Muscle of arm (tissue), 12 donors: Measurements from ENCODE around the gene GPR176. TPM values are rescaled to one million over a fixed set of nuclear protein-coding genes. Genes with fewer than 3 reads are reported as not detected.

ENCODE experiments used
- DNase-seq: peaks from one replicate; pipeline ENCODE4 v3.0.0-alpha.2; 2013
- polyA plus RNA-seq, 12 donors: library from polyadenylated mRNA; unstranded; fragments of 120-200 nt; gene quantifications; one replicate each; pipeline ENCODE4 v1.2.1, GENCODE V29; 2013; ENCODE audit not compliant: insufficient read length in 12 of 12

The GPR176 gene
- polyA plus RNA-seq, 12 donors = 4.0 to 18.5 (median 5.4) TPM; not detected in 1

DNA sequence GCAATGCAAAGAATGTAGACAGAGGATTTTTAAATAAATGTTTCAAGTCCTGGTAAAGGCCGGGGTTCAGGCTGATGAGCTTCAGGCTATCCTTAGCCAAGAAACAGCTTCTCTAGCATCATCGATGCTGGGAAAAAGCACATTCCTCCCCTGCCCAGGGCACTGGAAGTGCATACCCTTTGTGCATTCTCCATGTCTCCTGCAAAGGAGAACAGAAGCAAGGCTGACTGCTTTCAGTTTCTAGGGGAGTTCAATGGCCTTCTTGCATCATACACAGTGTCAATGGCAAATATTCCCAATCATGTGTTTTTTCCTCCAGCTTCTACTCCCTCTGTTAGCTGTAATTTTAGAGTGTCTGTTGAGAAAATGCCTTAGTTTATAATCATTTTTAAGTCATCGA, 59.9 kb downstream of the GPR176 start:
- DNase-seq = no peak

DNA sequence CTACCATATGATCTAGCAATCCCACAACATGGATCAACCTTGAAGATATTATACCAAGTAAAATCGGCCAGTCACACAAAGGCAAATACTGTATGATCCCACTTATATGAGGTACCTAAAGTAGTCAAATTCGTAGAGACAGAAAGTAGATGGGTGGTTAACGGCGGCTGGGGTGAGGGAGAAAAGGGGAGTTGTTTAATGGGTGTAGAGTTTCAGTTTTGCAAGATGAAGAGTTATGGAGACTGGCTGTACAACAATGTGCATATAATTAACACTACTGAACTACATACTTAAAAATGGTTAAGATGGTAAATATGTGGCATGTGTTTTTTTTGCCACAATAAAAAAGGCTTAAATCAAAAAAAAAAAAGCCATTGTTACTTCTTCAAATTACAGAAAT, 60.4 kb downstream of the GPR176 start:
- no peak for DNase-seq

DNA sequence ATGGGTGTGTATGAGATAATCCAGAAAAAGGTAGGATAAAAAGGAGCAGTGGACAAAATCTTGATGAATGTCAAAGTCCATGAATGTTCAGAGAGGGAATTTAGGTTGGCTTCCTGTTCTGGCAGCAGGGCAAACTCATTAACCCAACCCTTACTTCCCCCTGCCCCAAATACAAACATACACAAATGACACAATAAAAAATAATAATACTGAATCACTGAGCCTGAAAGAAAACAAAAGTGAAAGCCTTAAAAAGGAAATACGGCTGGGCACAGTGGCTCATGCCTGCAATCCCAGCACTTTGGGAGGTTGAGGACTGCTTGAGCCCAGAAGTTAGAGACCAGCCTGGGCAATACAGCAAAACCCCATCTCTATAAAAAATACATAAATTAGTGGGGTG, 62.9 kb downstream of the GPR176 start:
- no peak for DNase-seq

DNA sequence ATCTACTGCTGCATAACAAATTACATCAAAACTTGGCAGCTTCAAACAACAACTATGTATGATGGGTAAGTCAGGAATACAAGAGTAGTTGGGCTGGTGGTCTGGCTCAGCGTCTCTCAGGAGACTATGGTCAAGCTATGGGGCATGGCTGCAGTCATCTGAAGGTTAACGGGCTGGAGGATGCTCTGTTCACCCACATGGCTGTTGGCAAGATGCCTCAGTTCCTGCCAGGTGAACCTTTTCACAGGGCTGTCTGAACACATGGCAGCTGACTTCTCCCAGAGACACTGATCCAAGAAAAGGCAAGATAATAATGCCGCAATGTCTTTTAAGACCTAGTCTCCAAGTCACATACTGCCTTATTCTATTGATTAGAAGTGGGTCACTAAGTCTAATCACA, 63.7 kb downstream of the GPR176 start:
- DNase-seq = no peak

DNA sequence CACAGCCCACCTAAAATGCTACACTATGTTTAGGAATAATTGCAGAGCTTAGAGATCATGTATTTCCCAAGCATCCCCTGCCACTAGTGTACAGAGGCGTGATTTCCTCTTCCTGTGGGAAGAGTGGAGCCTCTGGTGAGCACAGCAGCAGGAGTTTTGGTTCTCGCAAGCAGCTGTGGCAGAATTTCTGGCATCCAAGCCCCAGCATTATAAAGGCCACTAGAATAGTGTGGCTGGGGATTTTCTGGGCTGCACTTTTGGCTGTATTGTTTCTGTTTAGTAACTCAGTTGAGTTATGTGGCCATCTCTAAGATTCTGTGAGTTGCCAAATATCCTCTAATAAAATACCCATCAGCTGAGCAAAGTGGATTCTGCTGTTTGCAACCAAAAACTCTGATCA, 64.7 kb downstream of the GPR176 start:
- no peak for DNase-seq

DNA sequence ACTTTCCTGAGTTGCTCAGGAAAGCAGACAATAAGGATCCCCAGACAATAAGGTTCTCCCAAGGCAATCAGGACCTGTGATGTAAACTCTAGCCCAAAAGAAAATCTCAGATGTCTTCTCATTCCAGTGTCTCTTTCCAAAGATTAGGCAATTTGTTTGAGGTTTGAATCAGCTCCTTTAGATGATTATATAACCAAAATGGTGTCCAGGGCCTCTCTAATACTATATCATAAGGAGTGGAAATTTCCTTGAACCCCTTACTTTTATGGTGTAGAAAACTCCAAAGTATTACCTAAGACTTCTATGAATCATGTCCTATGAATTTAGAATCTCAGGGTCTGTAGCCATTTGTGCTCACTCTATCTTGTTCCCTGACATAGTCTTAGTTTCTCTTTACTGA, 65.9 kb downstream of the GPR176 start:
- no peak for DNase-seq

DNA sequence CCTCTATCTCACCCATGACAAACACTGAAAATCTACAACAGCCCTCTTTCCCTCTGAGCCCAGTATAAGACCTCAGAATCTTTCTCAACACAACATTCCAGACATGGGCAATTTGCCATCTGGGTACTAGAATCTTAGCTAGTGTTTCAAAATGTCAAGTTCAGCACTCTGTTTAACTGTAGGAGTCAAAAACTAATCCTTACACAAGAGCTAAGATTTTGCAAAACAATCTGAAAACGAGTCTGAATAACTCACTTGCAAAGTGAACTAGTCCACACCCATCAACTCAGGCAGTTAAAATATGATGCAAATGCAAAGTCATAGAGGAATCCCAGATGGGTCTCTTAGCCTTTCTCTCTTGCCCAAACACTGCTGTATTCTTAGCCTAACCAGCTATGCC, 67.8 kb downstream of the GPR176 start:
- DNase-seq = no peak

DNA sequence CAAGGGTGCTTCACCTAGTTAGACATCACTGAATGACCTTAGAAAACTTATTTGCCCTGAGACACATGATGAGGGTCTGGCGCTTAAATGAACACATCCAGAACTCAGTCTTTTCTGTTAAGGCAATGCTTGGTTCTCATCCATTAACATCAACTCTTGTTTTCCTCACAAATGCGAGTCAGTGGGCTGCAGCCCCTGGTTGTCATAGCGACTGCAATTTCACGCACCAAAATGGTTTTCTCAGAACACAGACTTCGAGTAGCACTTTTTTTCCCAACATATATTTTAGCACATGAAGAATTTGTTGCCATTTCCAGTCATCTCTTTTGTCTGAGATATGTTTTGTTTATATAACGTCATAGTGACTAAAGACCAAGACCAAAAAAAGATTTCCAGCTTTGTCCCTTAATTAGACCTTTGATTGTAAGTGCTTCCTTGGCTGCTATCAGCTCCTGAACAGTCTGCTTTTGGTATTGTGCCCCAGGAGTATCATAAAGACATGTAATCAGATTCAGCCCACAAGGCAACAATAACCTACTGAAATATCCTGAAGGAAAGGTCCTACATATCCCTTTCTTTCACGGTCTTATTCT, 68.5 kb downstream of the GPR176 start:
- no peak for DNase-seq

DNA sequence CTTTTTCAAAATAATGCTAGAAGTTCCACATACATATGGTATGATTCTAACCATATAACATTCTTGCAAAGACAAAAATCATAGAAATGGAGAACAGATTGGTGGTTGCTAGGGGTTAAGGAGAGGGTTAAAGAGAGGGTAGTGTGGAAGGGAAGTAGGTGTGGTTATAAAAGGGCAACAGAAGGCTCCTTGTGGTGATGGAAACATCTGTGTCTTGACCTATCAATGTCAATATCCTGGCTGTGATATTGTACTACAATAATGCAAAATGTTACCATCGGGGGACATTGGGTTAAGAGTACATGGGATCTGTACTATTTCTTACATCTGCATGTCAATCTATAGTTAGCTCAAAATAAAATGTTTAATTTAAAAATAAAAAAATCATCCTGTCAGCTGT, 69.6 kb downstream of the GPR176 start:
- DNase-seq = no peak

DNA sequence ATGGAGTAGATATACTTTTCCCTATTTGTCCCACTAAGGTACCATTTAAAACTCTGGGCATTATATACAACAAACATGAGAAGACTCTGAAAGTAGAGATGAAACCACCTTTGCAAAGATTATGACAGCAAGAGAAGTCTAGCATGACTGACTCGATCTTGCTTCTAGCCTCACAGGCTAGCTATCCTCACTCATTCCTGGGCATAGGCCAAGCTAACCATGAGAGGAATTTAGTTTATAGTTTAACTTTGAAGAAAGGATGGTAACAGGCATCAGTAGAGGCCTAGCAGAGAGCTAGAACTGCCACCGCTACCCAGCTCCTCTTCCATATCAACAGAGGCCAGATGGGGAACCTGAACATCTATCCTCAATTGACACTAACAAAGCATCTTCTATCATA, 74.0 kb downstream of the GPR176 start:
- DNase-seq = no peak

DNA sequence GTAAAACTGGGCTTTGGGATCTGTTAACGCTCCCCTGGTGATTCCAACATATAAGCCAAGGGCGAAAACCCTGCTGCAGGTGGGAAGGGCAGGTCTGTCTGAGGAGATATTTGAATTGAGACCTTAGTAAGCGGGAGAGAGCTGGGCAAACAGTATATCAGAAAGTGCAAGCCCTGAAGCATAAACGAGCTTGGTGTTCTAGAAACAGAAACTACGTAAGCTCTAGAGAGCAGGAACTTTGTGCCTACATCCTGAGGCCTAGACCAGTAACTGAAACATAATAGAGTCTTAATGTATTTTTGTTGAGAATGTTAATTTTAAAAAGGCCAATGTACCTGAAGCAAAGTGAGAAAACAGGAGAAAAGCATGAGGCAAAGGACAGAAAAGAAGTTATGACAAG, 74.5 kb downstream of the GPR176 start:
- no peak for DNase-seq

DNA sequence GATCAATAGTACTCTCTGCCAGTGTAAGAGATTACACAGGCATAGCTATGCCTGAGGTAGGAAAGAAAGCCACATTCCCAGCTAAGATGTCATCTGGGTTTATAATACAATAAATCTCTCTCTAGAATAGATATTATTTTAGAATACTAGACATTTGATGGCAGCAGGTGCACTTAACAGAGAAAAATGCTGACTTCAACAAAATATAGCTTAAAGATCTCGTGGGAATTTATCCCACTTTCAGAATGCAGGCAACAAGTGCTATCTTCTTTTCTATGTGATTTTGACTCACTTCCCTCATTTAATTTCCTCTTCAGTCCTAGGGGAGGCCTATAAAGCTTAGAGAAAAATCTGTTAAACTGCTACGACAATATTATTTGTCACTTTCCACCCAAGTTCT, 76.5 kb downstream of the GPR176 start:
- no peak for DNase-seq

DNA sequence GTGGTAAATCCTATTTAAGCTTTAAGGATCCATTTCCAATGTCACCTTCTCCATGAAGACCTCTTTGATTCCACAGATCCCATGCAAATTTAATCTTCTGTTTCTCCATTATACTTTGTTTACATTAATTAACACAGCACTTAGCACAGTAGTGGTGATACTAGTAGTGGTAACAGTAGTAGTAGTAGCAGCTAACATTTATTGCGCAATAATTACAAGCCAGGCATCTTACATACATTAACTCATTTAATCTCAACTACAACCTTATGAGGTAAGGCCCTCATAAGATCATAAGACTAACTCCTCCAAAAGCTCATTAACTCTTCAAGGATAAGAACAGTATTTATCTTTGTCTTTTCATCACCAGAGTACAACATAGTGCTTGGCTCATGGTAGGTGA, 82.6 kb downstream of the GPR176 start:
- no peak for DNase-seq

DNA sequence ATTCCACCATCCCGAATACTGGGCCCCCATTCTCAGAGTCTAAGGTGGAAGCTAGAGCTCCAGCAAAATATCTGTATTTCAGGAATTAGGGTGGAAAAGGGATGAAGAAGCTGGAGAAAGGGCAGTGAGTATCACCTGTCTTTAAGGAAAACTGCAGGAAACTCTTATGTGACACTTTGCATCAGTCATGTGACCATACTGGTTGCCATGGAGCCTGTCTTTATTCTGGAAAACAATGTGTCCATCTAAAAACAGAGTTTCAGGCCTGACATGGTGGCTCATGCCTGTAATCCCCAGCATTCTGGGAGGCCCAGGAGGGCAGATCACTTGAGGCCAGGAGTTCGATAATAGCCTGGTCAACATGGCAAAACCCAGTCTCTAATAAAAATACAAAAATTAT, 84.5 kb downstream of the GPR176 start:
- DNase-seq = no peak

DNA sequence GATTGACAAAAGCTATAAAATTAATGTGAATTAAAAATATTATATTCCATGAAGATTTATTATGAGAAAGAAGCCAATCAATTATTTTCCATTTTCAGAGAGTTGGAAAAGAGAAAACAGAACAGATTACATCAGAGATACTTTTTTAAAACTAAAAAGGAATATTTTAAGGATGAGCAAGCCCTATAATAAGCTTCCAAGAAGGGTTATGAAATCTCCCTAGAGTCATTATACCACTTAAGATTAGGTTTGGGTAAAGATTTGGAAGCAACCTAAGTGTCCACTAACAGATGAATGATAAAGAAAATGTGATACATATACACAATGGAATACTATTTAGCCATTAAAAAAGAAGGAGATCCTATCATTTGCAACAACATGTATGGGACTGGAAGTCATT, 85.8 kb downstream of the GPR176 start:
- no peak for DNase-seq

DNA sequence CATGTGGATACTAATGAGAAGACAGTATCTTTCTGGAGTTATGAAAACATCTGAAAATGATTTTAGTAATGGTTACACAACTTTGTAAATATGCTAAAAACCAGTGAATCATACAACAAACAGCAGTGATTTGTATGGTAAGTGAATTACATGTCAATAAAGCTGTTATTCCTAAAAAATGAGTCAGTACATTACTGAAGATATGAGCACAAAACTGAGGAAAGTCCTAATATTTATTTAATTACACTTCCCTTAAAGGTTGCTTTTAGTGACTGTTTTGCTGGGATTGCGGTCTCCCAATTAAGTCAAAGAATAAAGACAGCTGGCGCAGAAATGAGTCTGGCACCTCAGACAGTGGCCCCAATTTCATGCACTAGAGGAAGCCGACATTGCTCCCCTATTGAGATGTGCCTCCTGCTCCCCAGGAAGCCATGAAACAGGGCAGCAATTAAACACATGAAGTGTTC, 86.5 kb downstream of the GPR176 start:
- no peak for DNase-seq

DNA sequence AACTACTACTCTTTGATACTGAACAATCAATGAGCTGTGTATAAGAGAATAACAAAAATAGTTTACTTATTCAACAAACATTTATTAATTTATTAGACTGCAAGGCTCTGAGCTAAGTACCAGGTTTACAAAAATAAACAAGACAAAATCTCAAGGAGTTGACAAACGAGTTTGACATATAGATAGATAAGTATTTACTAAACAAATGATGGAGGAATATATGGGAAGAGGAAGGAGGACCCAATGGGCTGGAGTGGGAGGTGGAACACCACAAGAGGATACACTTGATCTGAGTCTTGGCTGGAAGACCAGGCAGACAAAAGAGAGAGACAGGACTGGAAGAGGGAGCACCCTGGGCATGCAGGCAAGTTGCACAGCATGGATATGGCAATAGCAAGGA, 89.9 kb downstream of the GPR176 start:
- no peak for DNase-seq

DNA sequence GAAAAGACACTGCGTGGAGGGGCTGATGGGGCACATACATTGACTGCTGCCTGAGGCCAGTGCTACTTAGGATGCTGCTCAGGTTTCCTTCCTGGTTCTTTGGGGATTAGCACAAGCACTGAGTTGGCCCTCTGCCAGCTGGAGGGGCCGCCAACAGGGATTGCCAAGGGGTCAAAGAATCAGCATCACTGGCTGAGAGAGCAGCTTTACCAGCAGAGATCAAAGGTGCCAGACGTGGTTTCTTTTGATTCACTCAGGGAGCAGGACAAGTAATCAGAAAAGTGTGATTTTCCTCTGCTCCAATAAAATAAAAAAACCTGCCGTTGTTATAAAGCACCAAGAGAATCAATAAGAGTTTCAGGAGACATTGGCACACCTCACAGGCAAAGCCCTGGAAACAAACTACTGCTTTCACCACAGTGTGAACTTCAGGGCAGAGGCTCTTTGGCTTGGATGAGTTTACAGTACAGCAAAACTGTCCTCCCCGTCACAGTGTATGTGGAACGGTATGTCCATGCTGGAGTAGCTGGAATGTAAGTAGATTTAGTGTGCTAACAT, 91.6 kb downstream of the GPR176 start:
- DNase-seq = no peak

DNA sequence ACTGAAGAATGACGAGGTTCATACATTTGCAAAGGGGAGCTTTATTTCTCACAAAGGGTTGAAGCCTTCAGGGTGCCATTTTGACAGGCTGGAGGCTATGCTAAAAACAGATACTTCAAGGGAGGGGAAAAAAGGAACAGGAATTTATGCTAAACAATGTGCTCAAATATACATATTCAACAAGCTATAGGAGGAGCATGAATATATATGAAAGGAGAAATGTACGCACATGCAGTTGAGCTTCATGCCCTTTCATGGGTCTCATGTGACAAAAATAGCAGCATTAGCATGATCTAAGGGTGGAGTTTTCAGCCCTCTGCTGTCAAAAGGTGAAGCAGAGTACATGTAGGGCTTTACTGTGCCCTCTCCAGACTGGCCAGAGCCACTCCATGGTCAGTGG, 93.1 kb downstream of the GPR176 start:
- no peak for DNase-seq

DNA sequence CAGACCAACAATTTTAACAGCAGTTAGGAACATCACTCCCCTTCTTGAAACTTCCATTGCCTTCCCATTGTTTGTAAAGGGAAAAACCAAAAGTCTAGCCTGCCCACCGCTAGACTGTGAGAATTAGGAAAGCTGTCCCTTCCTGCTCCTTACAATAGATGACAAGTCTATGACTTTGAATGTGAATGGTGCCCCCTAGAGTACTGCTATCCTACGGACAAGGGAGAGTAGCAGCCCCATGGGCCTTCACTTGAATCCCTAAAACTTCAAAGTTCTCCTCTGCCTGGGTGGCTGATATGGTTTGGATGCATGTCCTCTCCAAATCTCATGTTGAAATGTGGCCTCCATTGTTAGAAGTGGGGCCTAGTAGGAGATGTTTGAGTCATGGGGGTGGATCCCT, 96.4 kb downstream of the GPR176 start:
- no peak for DNase-seq

DNA sequence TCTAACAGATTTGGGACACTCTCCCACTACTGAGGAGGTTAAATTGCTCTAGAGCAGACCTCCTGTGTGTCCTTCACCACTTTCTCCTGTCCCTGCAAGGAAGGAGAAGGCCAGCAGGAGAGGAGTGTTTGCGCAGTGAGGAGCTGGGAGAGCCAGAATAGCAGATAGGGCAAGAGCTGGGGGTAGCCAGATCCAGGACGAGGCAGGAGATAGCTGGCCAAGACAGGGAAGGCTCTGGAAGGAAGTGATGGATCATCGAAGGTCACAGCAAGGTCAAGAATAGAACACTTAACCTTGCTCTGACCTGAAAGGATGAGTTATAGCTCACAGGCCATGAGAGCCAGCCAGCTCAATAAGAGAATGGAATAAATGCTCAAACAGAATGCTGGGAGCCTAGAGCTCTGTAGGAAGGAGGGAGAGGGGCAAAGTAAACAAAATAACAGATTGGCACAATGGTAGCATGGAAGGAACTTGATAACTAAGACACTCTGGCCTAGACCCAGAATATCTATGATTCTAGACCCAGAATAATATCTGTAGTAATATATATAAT, 99.9 kb downstream of the GPR176 start:
- no peak for DNase-seq

DNA sequence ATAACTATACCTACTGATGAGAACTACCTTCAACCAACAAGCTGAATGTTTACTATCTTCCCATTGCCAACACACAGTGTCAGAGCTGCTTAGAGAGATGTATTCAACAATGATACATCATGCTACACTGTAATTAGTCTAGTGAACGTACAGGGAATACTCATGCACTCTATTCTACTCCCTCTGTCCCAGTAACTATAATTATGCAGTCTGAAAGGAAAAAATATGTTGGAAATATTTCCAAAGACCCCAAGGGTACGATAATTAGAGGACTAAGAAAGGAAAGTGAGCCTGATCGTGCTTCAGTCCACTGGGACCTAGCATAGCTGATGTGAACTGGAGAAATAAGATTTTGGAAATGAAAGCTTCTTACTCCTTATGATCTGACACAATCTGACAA, 100.5 kb downstream of the GPR176 start:
- DNase-seq = no peak

DNA sequence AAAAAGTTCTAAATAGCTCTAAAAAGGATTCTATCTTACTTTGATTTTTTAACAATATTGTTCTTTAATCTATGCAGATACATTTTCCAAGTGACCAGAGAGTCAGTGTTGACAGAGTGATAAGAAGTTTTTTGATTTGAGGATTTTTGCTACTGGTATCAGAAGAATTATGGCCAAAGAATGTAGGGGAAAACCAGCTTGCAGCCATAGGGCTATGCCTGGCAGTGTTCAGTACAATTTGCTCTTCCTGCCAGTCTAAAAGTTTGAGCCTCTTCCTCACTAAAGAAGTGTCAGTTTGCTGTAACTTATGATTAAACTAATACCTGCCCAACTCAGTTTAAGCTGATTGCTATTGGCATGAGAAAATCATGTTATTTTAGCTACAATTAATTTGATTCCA, 102.2 kb downstream of the GPR176 start:
- no peak for DNase-seq

DNA sequence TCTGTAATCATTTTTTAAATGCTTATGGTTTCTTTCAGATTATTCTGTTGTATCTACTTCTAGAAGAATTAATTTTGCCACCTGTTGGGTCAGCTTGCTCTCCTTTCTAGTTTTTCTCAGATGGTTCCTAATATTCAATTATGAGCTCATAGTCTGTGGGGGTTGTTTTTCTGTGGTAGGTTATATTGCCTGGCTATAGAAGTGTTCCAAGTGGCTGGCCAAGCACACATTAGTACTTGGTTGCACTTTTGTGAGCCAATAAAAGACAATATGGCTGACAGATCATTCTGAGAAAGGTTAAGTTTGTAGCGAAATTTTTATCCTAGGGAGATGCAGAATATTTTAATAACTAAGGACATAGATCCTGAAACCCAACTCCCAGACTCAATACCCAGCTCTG, 105.6 kb downstream of the GPR176 start:
- no peak for DNase-seq
